ENCODE results near the gene THBS3.
"Not testable (repeated sequence)": the region's sequence is repeated elsewhere in the genome, so short reads cannot be mapped to it uniquely, and the experiment has no call there.

DNA sequence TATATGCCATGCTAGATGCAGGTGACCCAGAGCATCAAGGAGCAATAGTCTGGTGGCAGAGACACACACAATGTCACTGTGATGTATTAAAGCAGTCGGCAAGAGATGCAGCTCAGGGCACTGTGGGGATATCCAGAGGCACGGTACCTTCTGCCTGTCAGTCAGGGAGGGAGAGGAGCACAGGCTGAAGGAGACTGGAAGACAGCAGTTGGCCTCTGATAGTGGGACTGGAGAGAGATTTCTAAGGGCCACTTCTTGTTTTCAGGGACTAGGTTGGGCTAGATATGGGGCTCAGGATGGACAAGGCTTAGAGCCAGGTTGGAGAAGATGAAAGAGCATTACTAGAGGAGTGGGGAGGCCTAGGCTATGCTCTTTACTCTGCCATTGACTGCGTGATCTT is 23.6 kb upstream of the THBS3 start:
- TF ChIP-seq, protein P1, sequence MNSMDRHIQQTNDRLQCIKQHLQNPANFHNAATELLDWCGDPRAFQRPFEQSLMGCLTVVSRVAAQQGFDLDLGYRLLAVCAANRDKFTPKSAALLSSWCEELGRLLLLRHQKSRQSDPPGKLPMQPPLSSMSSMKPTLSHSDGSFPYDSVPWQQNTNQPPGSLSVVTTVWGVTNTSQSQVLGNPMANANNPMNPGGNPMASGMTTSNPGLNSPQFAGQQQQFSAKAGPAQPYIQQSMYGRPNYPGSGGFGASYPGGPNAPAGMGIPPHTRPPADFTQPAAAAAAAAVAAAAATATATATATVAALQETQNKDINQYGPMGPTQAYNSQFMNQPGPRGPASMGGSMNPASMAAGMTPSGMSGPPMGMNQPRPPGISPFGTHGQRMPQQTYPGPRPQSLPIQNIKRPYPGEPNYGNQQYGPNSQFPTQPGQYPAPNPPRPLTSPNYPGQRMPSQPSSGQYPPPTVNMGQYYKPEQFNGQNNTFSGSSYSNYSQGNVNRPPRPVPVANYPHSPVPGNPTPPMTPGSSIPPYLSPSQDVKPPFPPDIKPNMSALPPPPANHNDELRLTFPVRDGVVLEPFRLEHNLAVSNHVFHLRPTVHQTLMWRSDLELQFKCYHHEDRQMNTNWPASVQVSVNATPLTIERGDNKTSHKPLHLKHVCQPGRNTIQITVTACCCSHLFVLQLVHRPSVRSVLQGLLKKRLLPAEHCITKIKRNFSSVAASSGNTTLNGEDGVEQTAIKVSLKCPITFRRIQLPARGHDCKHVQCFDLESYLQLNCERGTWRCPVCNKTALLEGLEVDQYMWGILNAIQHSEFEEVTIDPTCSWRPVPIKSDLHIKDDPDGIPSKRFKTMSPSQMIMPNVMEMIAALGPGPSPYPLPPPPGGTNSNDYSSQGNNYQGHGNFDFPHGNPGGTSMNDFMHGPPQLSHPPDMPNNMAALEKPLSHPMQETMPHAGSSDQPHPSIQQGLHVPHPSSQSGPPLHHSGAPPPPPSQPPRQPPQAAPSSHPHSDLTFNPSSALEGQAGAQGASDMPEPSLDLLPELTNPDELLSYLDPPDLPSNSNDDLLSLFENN (IDR thresholded peaks at IDR 0.05; ENCODE audit: low read depth in 2 of 2, low read length in 2 of 2): not testable (repeated sequence)
- not testable (repeated sequence) for TF ChIP-seq POLR3A (IDR thresholded peaks at IDR 0.05; ENCODE audit: borderline replicate concordance, extremely low read depth, insufficient read depth, insufficient read length); RCOR1 (IDR thresholded peaks at IDR 0.05; ENCODE audit: borderline replicate concordance in 1 of 2, low read depth in 2 of 2, low read length in 2 of 2)
- TF ChIP-seq, protein P2, sequence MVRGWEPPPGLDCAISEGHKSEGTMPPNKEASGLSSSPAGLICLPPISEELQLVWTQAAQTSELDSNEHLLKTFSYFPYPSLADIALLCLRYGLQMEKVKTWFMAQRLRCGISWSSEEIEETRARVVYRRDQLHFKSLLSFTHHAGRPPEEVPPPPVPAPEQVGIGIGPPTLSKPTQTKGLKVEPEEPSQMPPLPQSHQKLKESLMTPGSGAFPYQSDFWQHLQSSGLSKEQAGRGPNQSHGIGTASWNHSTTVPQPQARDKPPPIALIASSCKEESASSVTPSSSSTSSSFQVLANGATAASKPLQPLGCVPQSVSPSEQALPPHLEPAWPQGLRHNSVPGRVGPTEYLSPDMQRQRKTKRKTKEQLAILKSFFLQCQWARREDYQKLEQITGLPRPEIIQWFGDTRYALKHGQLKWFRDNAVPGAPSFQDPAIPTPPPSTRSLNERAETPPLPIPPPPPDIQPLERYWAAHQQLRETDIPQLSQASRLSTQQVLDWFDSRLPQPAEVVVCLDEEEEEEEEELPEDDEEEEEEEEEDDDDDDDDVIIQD (CRISPR knock-in tag; IDR thresholded peaks at IDR 0.05): not testable (repeated sequence)
